Activated CD4-positive, alpha-beta T cell treated with anti-CD3 and anti-CD28 coated beads, Interleukin-2, amount 10 ng/mL, durations not matched to agents 24 days and 14 days (primary cell): ENCODE measurements around the gene DNAJB8. TPM values are rescaled to one million over a fixed set of nuclear protein-coding genes. Genes with fewer than 3 reads are reported as not detected.

Experiments used
- DNase-seq: peaks from one replicate; pipeline ENCODE4 v3.0.0; 2022
- H3K27ac Mint-ChIP-seq: one replicate; pipeline ENCODE4 v1.8.0; 2022; ENCODE audit warnings: mild to moderate bottlenecking, mixed read lengths
- H3K27me3 Mint-ChIP-seq: one replicate; pipeline ENCODE4 v1.8.0; 2022; ENCODE audit warnings: mixed read lengths
- H3K36me3 Mint-ChIP-seq: one replicate; pipeline ENCODE4 v1.8.0; 2022; ENCODE audit warnings: low read depth, mild to moderate bottlenecking, mixed read lengths
- H3K4me1 Mint-ChIP-seq: one replicate; pipeline ENCODE4 v1.8.0; 2021; ENCODE audit warnings: mixed read lengths
- H3K4me3 Mint-ChIP-seq: one replicate; pipeline ENCODE4 v1.8.0; 2022; ENCODE audit warnings: mild to moderate bottlenecking, moderate library complexity, mixed read lengths
- H3K9me3 Mint-ChIP-seq: one replicate; pipeline ENCODE4 v1.8.0; 2021; ENCODE audit warnings: mixed read lengths
- intact Hi-C: fragments of 100-400 bp; cut with micrococcal nuclease; formaldehyde crosslinking; loops from one replicate; pipeline ENCODE4 v1.15.1; 2023
- total RNA-seq: library from RNA; stranded (reverse); gene quantifications from 2 replicates; pipeline ENCODE4 v1.2.3, GENCODE V29; 2022

The DNAJB8 gene
- total RNA-seq, 1 donor from 2014 or later: not detected

- Mint-ChIP-seq H3K36me3 (no peaks in the 10 kb centered on the region), H3K9me3 (no peaks in the 10 kb centered on the region), H3K27ac (no peak overlapping the region), H3K27me3 (peaks cover 59% of the 10 kb centered on the region), H3K4me1 (peaks cover 2% of the 10 kb centered on the region), H3K4me3 (peak overlapping the region; percentile 55)
- DNase-seq: no peak
- intact Hi-C loops: loop anchor here (5.0 to 10.0 kb wide), 3 partner anchors 402 to 1106 kb away; partner anchors contain the start of gene PLXND1
Measured at GRCh38 chr3:128498901-128499530, 32.3 kb upstream of the DNAJB8 start.

- Mint-ChIP-seq H3K36me3 (no peaks in the 10 kb centered on the region), H3K27me3 (peaks cover 66% of the 10 kb centered on the region), H3K4me3 (peak overlapping the region; percentile 55), H3K9me3 (no peaks in the 10 kb centered on the region), H3K27ac (no peak overlapping the region), H3K4me1 (peaks cover 2% of the 10 kb centered on the region)
- DNase-seq: no peak
- intact Hi-C loops: loop anchor here (5.0 to 10.0 kb wide), 3 partner anchors 401 to 1107 kb away; partner anchors contain the start of gene PLXND1
Measured at GRCh38 chr3:128498127-128498626, 31.5 kb upstream of the DNAJB8 start.

- peak overlapping the region; percentile 76 for H3K4me3 Mint-ChIP-seq
- H3K27me3 Mint-ChIP-seq: peaks cover 63% of the 10 kb centered on the region
- peak; percentile 91 for DNase-seq
- H3K27ac Mint-ChIP-seq: peak overlapping the region; percentile 7
- intact Hi-C loops: loop anchor here (1.0 to 10.0 kb wide), 4 partner anchors 71 to 1107 kb away; partner anchors contain the start of gene PLXND1
- peaks cover 2% of the 10 kb centered on the region for H3K4me1 Mint-ChIP-seq
- H3K36me3 Mint-ChIP-seq: no peaks in the 10 kb centered on the region
- H3K9me3 Mint-ChIP-seq: no peaks in the 10 kb centered on the region
Measured at GRCh38 chr3:128497305-128498126, 30.8 kb upstream of the DNAJB8 start.

GRCh38 chr3:128496602-128497304 lies 30.1 kb upstream of the DNAJB8 start:
- H3K4me1 Mint-ChIP-seq: peaks cover 2% of the 10 kb centered on the region
- no peak overlapping the region for H3K27ac Mint-ChIP-seq
- no peaks in the 10 kb centered on the region for H3K9me3 Mint-ChIP-seq
- no peak for DNase-seq
- intact Hi-C loops: loop anchor here (1.0 to 10.0 kb wide), 4 partner anchors 70 to 1108 kb away; partner anchors contain the start of gene PLXND1
- peak overlapping the region; percentile 76 for H3K4me3 Mint-ChIP-seq
- H3K36me3 Mint-ChIP-seq: no peaks in the 10 kb centered on the region
- H3K27me3 Mint-ChIP-seq: peaks cover 63% of the 10 kb centered on the region

GRCh38 chr3:128496019-128496601 lies 29.4 kb upstream of the DNAJB8 start:
- intact Hi-C loops: loop anchor here (5.0 to 10.0 kb wide), 3 partner anchors 399 to 1109 kb away; partner anchors contain the start of gene PLXND1
- Mint-ChIP-seq H3K4me1 (peaks cover 2% of the 10 kb centered on the region), H3K9me3 (no peaks in the 10 kb centered on the region), H3K27ac (no peak overlapping the region), H3K4me3 (peak overlapping the region; percentile 4), H3K27me3 (peaks cover 69% of the 10 kb centered on the region), H3K36me3 (no peaks in the 10 kb centered on the region)
- no peak for DNase-seq

GRCh38 chr3:128495435-128495970 lies 28.8 kb upstream of the DNAJB8 start:
- Mint-ChIP-seq H3K4me1 (peaks cover 2% of the 10 kb centered on the region), H3K27ac (no peak overlapping the region), H3K9me3 (no peaks in the 10 kb centered on the region), H3K27me3 (peaks cover 68% of the 10 kb centered on the region), H3K4me3 (peak overlapping the region; percentile 4), H3K36me3 (no peaks in the 10 kb centered on the region)
- intact Hi-C loops: loop anchor here (5.0 to 10.0 kb wide), 3 partner anchors 398 to 1109 kb away; partner anchors contain the start of gene PLXND1
- no peak for DNase-seq

- no peaks in the 10 kb centered on the region for H3K36me3 Mint-ChIP-seq
- H3K27me3 Mint-ChIP-seq: peaks cover 68% of the 10 kb centered on the region
- H3K4me3 Mint-ChIP-seq: no peak overlapping the region
- no peak for DNase-seq
- intact Hi-C loops: loop anchor here (10.0 kb wide), 1 partner anchor 1110 kb away; the partner anchor contains the start of gene PLXND1
- peaks cover 5% of the 10 kb centered on the region for H3K4me1 Mint-ChIP-seq
- no peaks in the 10 kb centered on the region for H3K9me3 Mint-ChIP-seq
- H3K27ac Mint-ChIP-seq: no peak overlapping the region
Measured at GRCh38 chr3:128494367-128494650, 27.6 kb upstream of the DNAJB8 start.

- H3K27ac Mint-ChIP-seq: peak overlapping the region; percentile 73
- H3K9me3 Mint-ChIP-seq: no peaks in the 10 kb centered on the region
- no peaks in the 10 kb centered on the region for H3K36me3 Mint-ChIP-seq
- H3K4me3 Mint-ChIP-seq: no peak overlapping the region
- no peak for DNase-seq
- intact Hi-C loops: loop anchor here (10.0 kb wide), 1 partner anchor 1111 kb away; the partner anchor contains the start of gene PLXND1
- peaks cover 66% of the 10 kb centered on the region for H3K27me3 Mint-ChIP-seq
- peaks cover 5% of the 10 kb centered on the region for H3K4me1 Mint-ChIP-seq
Measured at GRCh38 chr3:128493570-128494366, 27.1 kb upstream of the DNAJB8 start.

- peak within 1 kb of the TSS; percentile 73 for H3K27ac Mint-ChIP-seq
- intact Hi-C loops: loop anchor here (10.0 kb wide), 1 partner anchor 1112 kb away; the partner anchor contains the start of gene PLXND1
- no peaks in the 10 kb centered on the region for H3K9me3 Mint-ChIP-seq
- peaks cover 7% of the 10 kb centered on the region for H3K4me1 Mint-ChIP-seq
- peak; percentile 76 for DNase-seq
- no peaks in the 10 kb centered on the region for H3K36me3 Mint-ChIP-seq
- peaks cover 63% of the 10 kb centered on the region for H3K27me3 Mint-ChIP-seq
- no peak within 1 kb of the TSS for H3K4me3 Mint-ChIP-seq
Measured at GRCh38 chr3:128492671-128493569, 26.2 kb upstream of the DNAJB8 start, which contains the start of gene GATA2. Gene GATA2, minus strand, starts transcription at chr3:128493201. Its CDS starts 6,170 bp downstream, at chr3:128487031.

- peak; percentile 70 for DNase-seq
- intact Hi-C loops: loop anchor here (1.0 to 10.0 kb wide), 2 partner anchors 9 to 1113 kb away; partner anchors contain the start of gene PLXND1
- Mint-ChIP-seq H3K36me3 (no peaks in the 10 kb centered on the region), H3K4me1 (peaks cover 8% of the 10 kb centered on the region), H3K9me3 (no peaks in the 10 kb centered on the region), H3K27ac (peak overlapping the region; percentile 17), H3K27me3 (peaks cover 64% of the 10 kb centered on the region), H3K4me3 (no peak overlapping the region)
Measured at GRCh38 chr3:128491941-128492670, 25.4 kb upstream of the DNAJB8 start.

GRCh38 chr3:128491691-128491940 lies 24.9 kb upstream of the DNAJB8 start:
- no peak for DNase-seq
- intact Hi-C loops: loop anchor here (1.0 to 10.0 kb wide), 2 partner anchors 8 to 1113 kb away; partner anchors contain the start of gene PLXND1

More at GRCh38 chr3:128491691-128491940, 24.9 kb upstream of the DNAJB8 start:
- no peaks in the 10 kb centered on the region for H3K36me3 Mint-ChIP-seq
- no peak overlapping the region for H3K27ac Mint-ChIP-seq
- peaks cover 64% of the 10 kb centered on the region for H3K27me3 Mint-ChIP-seq
- no peak overlapping the region for H3K4me3 Mint-ChIP-seq
- no peaks in the 10 kb centered on the region for H3K9me3 Mint-ChIP-seq
- peaks cover 9% of the 10 kb centered on the region for H3K4me1 Mint-ChIP-seq
